Activated B cell treated with CpG ODN at 0.5 μM for 24 hours (primary cell): ENCODE measurements around the gene CCDC30. TPM values are rescaled to one million over a fixed set of nuclear protein-coding genes. Genes with fewer than 3 reads are reported as not detected.
A peak's percentile ranks its signal among the peaks of the same experiment; 100 is the strongest.

Experiments used
- ATAC-seq: fragments of 200-7000 bp; cut with Tn5 transposase; one replicate; pipeline ENCODE4 v1.10.0; 2021; ENCODE audit warnings: low read depth, mild to moderate bottlenecking, moderate library complexity
- CTCF ChIA-PET: fragments of 350-600 bp; sonication (Branson Sonifier 250); formaldehyde crosslinking; loops from one replicate; lab custom pipeline; 2021; ENCODE audit warnings: antibody characterized with exemption; lab: Charles Lee
- POLR2A ChIA-PET: fragments of 350-600 bp; sonication (Branson Sonifier 250); formaldehyde crosslinking; loops from one replicate; lab custom pipeline; 2021; ENCODE audit warnings: antibody characterized with exemption; lab: Charles Lee
- DNase-seq: peaks from one replicate; pipeline ENCODE4 v3.0.0; 2022
- H3K27ac Mint-ChIP-seq: one replicate; pipeline ENCODE4 v1.8.0; 2020; ENCODE audit warnings: mixed read lengths
- H3K27me3 Mint-ChIP-seq: one replicate; pipeline ENCODE4 v1.8.0; 2021; ENCODE audit warnings: mixed read lengths
- H3K36me3 Mint-ChIP-seq: one replicate; pipeline ENCODE4 v1.8.0; 2021; ENCODE audit warnings: low read depth, mixed read lengths
- H3K4me1 Mint-ChIP-seq: one replicate; pipeline ENCODE4 v1.8.0; 2021; ENCODE audit warnings: mixed read lengths
- H3K4me3 Mint-ChIP-seq: one replicate; pipeline ENCODE4 v1.8.0; 2020; ENCODE audit warnings: mild to moderate bottlenecking, mixed read lengths
- H3K9me3 Mint-ChIP-seq: one replicate; pipeline ENCODE4 v1.8.0; 2020; ENCODE audit warnings: mixed read lengths
- CTCF ChIP-seq: fragments of 200-600 bp; IDR thresholded peaks from one replicate; pipeline ENCODE4 v1.8.0; 2022; ENCODE audit warnings: antibody characterized with exemption, mild to moderate bottlenecking
- intact Hi-C: fragments of 100-400 bp; cut with micrococcal nuclease; formaldehyde crosslinking; loops from one replicate; pipeline ENCODE4 v1.15.1; 2024
- total RNA-seq: library from RNA; stranded (reverse); gene quantifications from 2 replicates; pipeline ENCODE4 v1.2.3, GENCODE V29; 2022

CCDC30 gene
- total RNA-seq, 1 donor from 2014 or later = 3.5 TPM

- no peaks in the 10 kb centered on the region for H3K4me1 Mint-ChIP-seq
- CTCF ChIA-PET = no interaction called here
- H3K27me3 Mint-ChIP-seq = no peaks in the 10 kb centered on the region
- no peaks in the 10 kb centered on the region for H3K9me3 Mint-ChIP-seq
- H3K27ac Mint-ChIP-seq = no peak overlapping the region
- intact Hi-C loops = no loop called here
- DNase-seq = no peak
- TF ChIP-seq CTCF = no peak
- H3K4me3 Mint-ChIP-seq = no peak overlapping the region
- POLR2A ChIA-PET = no interaction called here
- H3K36me3 Mint-ChIP-seq = no peaks in the 10 kb centered on the region
- ATAC-seq = no peak
These were observed 13.8 kb upstream of the CCDC30 start for GRCh38 chr1:42449256-42449655.

GRCh38 chr1:42450061-42450460, 13.0 kb upstream of the CCDC30 start:
- intact Hi-C loops = loop anchor here (10.0 kb wide), 2 partner anchors 485 to 1525 kb away; partner anchors contain the start of genes ATP6V0B, B4GALT2 and DPH2
- no peaks in the 10 kb centered on the region for H3K9me3 Mint-ChIP-seq
- H3K27me3 Mint-ChIP-seq = no peaks in the 10 kb centered on the region
- ChIA-PET CTCF (no interaction called here), POLR2A (no interaction called here)
- no peaks in the 10 kb centered on the region for H3K36me3 Mint-ChIP-seq
- TF ChIP-seq CTCF = no peak
- H3K4me1 Mint-ChIP-seq = no peaks in the 10 kb centered on the region
- no peak overlapping the region for H3K27ac Mint-ChIP-seq
- no peak overlapping the region for H3K4me3 Mint-ChIP-seq
- ATAC-seq (no peak), DNase-seq (no peak)

GRCh38 chr1:42453386-42453785, 9.7 kb upstream of the CCDC30 start:
- Mint-ChIP-seq H3K36me3 (peaks cover 21% of the 10 kb centered on the region), H3K27ac (no peak overlapping the region), H3K27me3 (no peaks in the 10 kb centered on the region), H3K4me3 (no peak overlapping the region), H3K9me3 (no peaks in the 10 kb centered on the region), H3K4me1 (peaks cover 22% of the 10 kb centered on the region)
- ATAC-seq (no peak), DNase-seq (no peak)
- ChIA-PET CTCF (no interaction called here), POLR2A (no interaction called here)
- intact Hi-C loops = loop anchor here (10.0 kb wide), 2 partner anchors 481 to 1521 kb away; partner anchors contain the start of genes ATP6V0B, B4GALT2 and DPH2
- TF ChIP-seq CTCF = no peak

- CTCF ChIA-PET = no interaction called here
These were observed 8.7 kb upstream of the CCDC30 start for GRCh38 chr1:42454403-42454802.

More at GRCh38 chr1:42454403-42454802, 8.7 kb upstream of the CCDC30 start:
- Mint-ChIP-seq H3K4me1 (peaks cover 24% of the 10 kb centered on the region), H3K4me3 (peak overlapping the region; percentile 24), H3K36me3 (peaks cover 30% of the 10 kb centered on the region), H3K9me3 (no peaks in the 10 kb centered on the region), H3K27ac (no peak overlapping the region), H3K27me3 (no peaks in the 10 kb centered on the region)
- POLR2A ChIA-PET = interaction anchor here (0.7 kb wide), 3 partner anchors 9 to 1572 kb away, joined by 5 read pairs; partner anchors contain the start of genes CCDC30 and P3H1
- DNase-seq = no peak
- ATAC-seq = no peak
- TF ChIP-seq CTCF = no peak
- intact Hi-C loops = loop anchor here (10.0 kb wide), 2 partner anchors 480 to 1520 kb away; partner anchors contain the start of genes ATP6V0B, B4GALT2 and DPH2
